HG03442 (cell line): ENCODE data around the gene CLPTM1.
"Not testable (repeated sequence)": the region's sequence is repeated elsewhere in the genome, so short reads cannot be mapped to it uniquely, and the experiment has no call there.

Source experiments
- ATAC-seq: cut with Tn5 transposase; IDR thresholded peaks from one replicate; pipeline ENCODE4 v1.9.1; 2021; ENCODE audit warnings: mild to moderate bottlenecking, moderate library complexity; ENCODE audit not compliant: unreplicated experiment

CLPTM1 gene

DNA sequence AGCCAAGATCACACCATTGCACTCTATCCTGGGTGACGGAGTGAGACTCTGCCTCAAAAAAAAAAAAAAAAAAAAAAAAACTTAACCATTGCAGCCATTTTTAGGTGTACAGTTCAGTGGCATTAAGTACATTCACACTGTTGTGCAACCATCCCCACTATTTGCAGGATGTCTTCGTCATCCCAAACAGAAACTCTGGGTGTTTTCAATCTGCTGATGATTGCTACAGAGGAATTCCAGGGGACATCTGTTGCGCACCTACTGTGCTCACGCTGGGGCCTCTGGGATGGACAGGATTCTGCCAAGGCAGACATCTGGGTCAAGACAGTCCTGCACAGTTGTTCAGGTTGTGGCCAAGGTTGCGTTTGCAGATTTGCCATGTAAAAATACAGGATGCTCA, 15.5 kb upstream of the CLPTM1 start:
- ATAC-seq: no peak

DNA sequence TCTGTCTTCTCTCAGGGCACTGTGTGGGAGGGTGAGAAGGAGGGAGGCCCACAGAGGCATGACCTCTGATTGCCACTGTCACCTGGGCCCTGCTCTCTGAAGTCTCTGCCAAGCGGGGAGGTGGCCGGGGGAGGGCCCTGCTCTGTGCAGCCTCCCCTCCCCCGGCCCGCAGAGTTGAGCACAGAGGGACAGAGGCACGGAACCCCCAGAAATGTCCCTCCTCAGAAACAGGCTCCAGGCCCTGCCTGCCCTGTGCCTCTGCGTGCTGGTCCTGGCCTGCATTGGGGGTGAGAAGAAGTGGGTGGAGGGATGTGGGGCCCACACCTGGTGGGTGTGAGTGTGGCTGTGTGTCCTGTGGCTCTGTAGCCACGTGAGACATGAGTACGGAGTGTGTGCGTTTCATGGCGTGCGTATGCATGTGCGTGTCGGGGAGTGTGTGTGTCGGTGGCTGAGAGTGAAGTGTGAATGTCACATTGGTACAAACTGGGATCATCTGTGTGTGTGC, 13.1 kb upstream of the CLPTM1 start, which contains the start of gene APOC4:
Gene APOC4 (plus strand): TSS at position 171 of the 505 bp plus-strand sequence. CDS start 41 bp downstream, at position 212.
- no peak for ATAC-seq

DNA sequence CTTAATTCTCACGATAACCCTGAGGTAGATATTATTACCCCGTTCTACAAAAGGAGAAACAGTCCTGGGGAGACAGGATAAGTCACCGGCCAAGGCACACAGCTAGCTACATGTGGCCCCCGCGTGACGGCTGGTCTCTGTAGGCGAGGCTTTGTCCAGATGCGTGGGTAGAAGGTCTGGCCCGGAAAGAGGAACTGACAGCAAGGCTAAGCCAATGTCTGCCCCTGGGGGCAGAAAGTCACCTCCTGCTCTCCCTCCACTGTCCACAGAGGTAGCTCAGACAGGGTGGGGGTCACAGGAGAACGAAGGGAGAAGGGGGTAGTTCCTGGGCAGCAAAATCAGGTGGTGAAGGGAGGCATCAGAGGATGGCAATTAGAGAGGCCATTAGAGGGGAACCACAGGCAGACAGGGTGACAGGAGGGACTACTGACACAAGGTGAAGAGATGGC, 11.4 kb upstream of the CLPTM1 start:
- ATAC-seq: no peak

DNA sequence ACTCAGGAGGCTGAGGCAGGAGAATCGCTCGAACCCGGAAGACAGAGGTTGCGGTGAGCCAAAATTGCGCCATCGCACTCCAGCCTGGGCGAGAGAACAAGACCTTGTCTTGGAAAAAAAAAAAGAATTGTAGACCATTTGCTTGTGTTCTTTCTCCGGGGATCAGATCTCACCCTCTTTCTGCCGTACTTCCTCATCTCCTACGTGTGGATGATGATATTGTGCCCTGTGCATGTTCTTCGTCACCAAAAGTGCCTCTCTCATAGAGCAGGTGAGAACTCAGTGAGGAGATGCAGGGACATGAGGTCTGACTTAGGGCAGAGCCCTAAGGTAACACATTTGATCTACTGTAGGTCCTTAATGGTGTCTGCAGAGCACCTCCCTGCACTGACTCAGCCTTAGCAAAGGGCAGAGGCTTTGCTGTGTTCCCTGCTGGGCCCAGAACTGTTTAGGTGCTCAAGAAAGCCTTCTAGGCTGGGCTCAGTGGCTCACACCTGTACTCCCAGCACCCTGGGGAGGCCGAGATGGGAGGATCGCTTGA, 8.1 kb upstream of the CLPTM1 start:
- no peak for ATAC-seq

DNA sequence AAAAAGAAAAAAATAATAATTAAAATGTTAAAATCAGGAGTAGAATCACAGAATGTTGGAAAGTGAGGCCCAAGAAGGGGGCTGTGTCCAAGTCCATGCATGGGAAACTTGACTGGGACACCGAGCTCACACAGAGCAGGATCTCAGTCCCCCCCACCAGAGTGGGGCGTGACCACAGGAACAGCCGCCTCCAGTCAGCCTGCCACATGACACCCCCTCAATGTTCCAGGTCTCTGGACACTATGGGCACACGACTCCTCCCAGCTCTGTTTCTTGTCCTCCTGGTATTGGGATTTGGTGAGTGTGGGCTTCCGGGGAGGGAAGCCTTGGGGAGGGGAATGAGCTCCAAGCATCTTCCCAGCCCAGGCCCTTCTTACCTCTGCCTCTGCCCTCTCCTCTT, 6.9 kb upstream of the CLPTM1 start:
- ATAC-seq: no peak

DNA sequence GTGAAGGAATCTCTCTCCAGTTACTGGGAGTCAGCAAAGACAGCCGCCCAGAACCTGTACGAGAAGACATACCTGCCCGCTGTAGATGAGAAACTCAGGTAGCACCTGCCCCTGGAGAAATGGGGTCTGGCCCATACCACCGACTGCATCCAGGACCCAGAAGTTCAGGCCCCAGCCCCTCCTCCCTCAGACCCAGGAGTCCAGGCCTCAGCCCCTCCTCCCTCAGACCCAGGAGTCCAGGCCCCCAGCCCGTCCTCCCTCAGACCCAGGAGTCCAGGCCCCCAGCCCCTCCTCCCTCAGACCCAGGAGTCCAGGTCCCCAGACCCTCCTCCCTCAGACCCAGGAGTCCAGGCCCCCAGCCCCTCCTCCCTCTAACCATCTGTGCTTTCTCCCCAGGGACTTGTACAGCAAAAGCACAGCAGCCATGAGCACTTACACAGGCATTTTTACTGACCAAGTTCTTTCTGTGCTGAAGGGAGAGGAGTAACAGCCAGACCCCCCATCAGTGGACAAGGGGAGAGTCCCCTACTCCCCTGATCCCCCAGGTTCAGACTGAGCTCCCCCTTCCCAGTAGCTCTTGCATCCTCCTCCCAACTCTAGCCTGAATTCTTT, 6.3 kb upstream of the CLPTM1 start:
- no peak for ATAC-seq

DNA sequence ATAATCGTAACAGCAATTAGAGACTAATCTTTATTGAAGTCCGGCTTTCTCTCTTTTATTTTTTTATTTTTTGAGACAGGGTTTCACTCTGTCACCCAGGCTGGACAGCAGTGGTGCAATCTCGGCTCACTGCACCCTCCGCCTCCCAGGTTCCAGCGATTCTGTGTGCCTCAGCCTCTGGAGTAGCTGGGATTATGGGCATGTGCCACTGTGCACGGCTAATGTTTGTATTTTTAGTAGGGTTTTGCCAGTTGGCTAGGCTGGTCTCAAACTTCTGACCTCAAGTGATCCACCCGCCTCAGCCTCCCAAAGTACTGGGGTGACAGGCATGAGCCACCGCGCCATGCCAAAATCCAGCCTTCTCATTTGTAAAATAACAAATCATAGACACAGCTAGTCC, 5.6 kb upstream of the CLPTM1 start:
- no peak for ATAC-seq

DNA sequence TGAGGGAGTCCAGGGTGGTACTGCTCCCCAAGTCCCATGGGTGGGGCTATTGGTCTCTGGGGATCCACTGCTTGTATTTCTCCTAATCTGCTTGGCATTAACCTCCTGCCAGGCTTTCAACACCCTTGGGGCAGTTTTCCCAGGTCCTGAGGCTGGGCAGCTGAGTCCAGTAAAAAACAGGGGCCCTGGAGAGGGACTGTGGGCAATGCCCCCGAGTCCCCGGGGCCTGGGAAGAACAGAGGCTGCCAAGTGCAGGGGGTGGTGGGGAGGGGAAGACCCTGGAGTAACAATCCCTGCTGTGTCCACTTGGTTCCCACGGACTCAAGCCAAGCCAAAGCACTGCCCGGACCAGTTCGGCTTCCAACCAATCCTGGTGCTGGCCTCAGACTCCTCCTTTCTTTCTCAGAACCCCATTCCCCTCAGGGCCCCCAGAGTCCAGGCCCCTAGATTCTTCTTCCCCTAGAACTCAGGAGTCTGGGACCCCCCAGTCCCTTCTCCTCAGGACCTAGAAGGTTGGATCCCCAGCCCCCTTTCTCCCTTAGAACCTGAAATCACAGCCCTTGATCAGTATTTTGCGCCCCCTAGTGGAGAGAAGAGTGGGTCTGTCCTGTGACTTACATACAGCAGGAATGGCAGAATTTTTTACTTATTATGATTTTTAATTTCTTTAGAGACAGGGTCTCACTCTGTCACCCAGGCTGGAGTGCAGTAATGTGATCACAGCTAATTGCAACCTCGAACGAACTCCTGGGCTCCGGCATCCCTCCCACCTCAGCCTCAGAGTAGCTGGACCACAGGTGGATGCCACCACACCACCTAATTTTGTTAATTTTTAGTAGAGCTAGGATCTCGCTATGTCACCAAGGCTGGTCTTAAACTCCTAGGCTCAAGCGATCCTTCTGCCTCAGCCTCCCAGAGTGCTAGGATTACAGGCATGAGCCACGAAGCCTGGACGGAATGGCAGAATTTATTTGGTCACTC, 3.7 kb upstream of the CLPTM1 start:
- ATAC-seq: no peak

DNA sequence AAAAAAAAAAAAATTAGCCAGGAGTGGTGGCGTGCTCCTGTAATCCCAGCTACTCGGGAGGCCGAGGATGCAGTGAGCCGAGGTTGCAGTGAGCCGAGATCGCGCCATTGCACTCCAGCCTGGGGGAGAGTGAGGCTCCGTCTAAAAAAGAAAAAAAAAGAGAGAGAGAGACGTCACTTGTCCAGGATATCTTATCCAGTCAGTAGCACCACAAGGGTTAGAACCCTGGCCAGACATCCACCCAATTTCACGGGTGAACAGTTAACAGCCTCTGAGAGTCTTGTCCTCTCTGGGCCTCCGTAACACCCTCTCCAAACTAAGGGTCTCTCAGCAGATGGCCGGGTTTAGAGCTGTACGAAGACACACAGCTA, 917 bp upstream of the CLPTM1 start:
- ATAC-seq: no peak

DNA sequence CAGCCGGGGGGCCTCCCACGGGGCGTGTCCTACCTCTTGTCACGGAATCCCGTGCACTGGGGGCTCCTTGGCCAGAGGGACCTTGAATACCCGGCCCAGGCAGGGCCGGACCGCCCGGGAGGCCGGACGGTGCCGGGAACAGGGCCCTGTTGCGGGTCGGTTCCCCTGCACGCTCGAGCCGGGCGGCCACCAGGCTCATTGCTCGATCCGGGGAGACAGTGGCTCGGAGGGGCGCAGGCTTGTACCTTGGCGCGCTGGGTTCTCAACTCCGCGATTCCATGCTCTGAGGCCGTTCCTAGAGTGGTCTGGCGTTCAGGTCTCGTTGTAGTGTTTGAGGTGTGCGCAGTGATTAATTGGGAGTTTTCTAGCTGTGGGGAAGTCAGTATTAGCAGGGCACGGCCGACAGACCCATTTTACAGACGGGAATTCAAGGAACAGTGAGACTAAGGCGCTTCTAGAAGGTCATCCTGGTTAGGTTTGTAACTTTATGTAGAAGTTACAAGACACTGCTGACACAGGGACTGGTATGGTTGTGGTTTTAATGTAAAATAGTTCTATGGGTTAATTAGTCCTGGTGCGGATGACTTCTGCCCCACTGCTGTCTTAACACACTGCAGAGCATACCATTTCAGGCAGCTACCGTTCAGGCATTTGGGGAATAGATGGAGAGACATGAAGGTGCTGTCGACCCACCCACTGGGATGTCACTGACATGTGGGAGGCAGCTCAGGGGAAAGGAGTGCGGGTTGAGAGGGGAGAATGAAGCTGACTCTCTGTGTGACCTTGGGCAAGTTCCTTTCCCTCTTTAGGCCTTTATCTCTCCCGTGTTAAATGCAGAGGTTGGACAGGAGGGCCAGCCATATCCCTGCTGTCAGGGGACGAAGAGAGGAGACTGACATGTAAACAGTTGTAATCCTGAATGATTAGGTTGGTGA, 592 bp downstream of the CLPTM1 start:
- peak; percentile 14 for ATAC-seq

DNA sequence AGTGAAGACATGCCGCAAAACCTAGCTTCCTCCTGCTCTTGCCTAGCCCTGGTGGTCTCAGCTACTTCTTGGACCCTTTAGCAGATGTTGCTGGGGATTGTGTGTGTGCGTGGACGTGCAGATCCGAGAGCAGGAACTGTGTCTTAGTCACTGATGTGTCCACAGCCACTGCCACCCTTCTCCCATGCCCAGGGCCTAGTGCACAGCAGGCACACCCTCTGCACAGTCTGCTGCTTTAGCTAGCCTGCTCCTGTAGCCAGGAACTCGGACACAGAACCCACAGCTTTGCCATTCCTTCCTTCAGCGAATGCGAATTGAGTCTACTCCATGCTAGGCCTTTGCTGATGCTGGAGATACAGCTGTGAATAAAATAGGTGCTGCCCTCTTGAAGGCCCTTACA, 2.3 kb downstream of the CLPTM1 start:
- no peak for ATAC-seq

DNA sequence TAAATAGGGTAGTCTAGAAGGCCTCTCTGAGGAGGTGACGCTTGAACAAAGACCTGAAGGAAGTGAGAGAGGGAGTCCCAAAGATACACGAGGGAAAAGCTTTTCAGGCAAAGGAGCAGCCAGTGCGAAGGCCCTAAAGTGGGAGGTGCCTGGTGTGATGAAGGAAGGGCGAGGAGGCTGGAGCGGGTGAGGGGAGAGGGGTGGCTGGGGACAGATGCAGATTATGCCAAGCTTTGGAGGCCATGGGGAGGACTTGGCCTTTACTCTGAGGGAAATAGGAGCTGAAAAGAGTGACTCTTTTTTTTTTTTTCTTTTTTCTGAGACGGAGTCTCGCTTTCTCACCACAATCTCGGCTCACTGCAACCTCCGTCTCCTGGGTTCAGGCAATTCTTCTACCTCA, 2.9 kb downstream of the CLPTM1 start:
- ATAC-seq: no peak

DNA sequence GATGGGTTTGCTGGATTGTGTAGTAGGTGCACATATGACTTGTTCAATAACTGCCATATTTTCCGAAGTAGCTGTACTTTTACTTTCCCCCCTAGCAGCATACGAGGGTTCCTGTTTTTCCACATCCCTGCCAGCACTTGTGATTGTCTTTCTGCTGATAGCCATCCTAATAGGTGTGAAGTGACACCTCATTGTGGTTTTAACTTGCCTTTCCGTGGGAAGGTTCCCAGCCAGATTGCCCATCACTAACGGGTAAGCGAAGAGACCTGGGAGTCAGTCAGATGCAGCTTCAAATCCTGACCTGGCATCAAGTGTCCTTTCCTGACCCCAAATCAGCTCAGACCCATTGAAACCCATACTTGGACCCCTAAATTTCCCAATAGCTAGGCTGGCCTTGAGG, 4.5 kb downstream of the CLPTM1 start:
- ATAC-seq: no peak

DNA sequence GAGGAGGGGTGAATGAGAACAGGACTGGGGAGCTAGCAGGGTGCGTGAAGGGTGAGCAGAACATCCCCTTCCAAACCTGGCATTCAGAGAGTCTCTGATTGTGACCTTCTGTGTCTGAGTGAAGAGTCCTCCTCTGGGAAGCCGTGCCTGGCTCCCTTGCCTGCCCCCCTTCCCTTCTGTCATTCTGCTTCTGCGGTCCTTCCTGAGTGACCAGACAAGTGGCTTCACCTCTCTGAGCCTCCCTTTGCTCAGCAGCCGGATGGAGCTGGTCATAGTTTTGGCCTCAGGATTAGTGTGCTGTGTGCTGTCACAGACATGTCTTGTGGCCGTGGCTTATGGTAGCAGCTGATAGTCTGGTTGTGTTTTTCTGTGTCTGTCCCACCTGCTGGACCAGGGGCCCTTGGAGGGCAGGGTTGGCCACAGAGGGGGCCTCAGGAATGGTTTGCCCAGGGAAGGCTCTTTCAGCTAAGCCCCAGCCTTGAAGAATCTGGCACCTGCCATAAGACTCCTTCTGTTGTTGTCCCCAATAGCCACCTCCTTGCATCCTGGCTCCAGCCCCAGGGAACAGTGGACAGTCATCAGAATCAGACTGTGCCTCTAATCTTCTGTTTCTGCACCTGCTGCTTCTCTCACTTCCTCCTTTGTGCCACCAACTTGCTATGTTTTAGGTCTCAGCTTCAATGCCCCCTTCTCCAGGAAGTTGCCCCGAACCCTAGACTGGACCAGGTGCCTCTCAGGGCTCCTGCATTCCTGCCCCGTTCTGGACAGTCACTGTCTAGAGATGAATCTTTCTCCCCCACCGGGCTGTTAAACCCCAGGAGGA, 5.9 kb downstream of the CLPTM1 start:
- no peak for ATAC-seq

DNA sequence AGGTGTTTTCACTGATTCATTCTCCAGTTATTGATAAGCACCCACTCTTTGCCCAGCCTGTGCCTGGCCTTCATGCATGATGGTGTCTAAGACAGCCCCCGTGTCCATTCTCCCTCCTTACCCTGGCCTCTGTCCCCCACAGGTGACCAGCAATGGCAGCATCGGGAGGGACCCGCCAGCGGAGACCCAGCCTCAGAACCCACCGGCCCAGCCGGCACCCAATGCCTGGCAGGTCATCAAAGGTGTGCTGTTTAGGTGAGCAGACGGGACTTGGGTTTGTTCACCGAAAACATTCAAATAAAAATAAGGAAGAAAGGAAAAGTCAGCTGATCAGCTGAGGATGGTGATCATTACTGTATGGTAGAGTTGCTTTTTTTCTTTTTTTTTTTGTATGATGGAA, 6.6 kb downstream of the CLPTM1 start:
- no peak for ATAC-seq

DNA sequence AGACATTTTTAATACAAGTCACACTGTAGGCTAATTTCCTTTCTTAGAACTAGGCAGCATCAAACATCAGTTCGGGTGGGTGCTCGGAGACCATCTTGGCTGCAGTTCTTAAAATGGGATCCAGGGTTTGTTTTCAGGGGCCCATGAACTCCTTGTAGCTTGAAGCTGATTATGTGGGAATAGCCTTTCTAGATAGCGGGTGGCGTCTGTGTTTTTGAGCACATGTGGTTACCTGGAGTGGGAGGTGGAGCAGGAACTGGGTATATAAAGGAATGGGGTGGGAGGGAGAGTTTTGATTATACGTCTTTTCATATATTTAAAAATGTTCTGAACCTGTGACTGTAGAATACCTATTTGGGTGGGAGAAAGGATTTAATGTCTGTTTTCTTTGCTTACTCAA, 12.9 kb downstream of the CLPTM1 start:
- ATAC-seq: no peak

DNA sequence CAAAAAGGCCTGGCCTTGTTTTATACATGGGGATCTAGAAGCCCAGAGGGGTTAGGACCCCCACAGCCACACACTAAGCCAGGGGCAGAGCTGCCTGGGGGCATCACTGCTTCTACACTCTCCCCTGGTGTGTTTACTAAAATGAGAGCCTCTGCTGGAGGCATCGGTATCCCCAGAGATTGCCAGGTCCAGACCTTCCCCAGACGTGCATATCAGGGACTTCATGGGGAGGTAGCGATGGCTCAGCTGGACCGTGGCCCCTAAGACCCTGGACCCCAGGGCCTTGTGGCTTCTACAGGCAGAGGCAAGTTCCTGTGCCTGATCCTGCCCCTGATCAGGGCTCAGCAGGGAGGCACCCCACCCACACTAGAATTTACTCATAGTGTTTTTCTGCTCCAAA, 13.5 kb downstream of the CLPTM1 start:
- ATAC-seq: no peak

DNA sequence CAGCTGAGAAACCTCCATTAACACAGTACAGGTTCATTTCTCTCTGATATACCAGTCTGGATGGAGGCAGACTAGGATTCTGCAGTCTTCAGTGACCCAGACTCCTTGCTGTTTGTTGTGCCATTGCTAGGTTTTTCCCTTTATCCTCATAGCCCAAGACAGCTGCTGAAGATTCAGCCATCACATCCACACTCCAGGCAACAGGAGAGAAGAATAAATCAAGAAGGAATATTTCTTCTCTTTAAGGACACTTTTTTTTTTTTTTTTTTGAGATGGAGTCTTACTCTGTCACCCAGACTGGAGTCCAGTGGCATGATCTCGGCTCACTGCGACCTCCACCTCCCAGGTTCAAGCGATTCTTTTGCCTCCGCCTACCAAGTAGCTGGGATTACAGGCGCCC, 14.3 kb downstream of the CLPTM1 start:
- no peak for ATAC-seq

DNA sequence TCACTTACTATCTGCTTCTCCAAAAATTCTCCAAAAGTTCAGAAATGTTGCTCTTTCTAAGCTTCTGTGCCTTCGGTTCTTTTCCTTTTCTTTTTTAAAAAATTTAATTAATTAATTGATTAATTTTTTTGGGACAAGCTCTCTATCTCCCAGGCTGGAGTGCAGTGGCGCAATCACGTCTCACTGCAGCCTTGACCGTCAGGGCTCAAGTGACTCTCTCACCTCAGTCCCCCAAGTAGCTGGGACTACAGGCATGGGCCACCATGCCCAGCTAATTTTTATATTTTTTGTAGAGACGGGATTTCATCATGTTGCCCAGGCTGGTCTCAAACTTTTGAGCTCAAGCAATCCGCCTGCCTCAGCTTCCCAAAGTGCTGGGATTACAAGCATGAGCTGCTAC, 16.3 kb downstream of the CLPTM1 start:
- not testable (repeated sequence) for ATAC-seq

DNA sequence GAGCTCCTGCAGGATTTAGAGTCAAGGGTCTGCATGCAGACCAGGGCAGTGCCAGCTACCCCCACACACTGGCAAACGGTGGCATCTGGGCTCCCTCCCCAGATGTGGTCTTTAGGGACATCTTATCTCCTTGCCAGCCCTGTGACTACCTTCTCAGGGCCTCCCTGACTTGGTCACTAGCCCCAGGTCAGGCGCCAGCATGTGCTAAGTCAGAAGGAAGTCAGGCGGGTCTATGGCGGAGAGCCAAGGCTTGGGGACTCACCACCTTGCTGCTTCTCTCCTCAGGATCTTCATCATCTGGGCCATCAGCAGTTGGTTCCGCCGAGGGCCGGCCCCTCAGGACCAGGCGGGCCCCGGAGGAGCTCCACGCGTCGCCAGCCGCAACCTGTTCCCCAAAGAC, 17.6 kb downstream of the CLPTM1 start:
- no peak for ATAC-seq
